GM23248 (cell line): ENCODE data around the gene A1BG. TPM values are rescaled to one million over a fixed set of nuclear protein-coding genes. Genes with fewer than 3 reads are reported as not detected.
"Not testable (repeated sequence)": the region's sequence is repeated elsewhere in the genome, so short reads cannot be mapped to it uniquely, and the experiment has no call there.

ENCODE experiments used
- DNase-seq: peaks from one replicate; pipeline ENCODE4 v3.0.0-alpha.2; 2015
- H2AFZ ChIP-seq: fragments of 200-600 bp; sonication (generic); 2 replicates; pipeline ENCODE4 v1.6.1; 2016; ENCODE audit warnings: antibody characterized with exemption
- H3F3A ChIP-seq: fragments of 200-600 bp; sonication (generic); 2 replicates; pipeline ENCODE4 v1.6.1; 2016; ENCODE audit warnings: mild to moderate bottlenecking, antibody characterized with exemption, mixed run types; ENCODE audit not compliant: insufficient read depth
- H3K27ac ChIP-seq: fragments of 200-600 bp; sonication (generic); 2 replicates; pipeline ENCODE4 v1.5.1; 2016; ENCODE audit warnings: mild to moderate bottlenecking
- H3K27me3 ChIP-seq: fragments of 200-600 bp; sonication (generic); replicated peaks from 2 replicates; pipeline ENCODE4 v1.6.1; 2016; ENCODE audit warnings: mild to moderate bottlenecking; ENCODE audit not compliant: insufficient read depth
- H3K36me3 ChIP-seq: fragments of 200-600 bp; sonication (generic); 2 replicates; pipeline ENCODE4 v1.6.1; 2016; ENCODE audit warnings: low read depth, mild to moderate bottlenecking
- H3K4me1 ChIP-seq: fragments of 200-600 bp; sonication (generic); 2 replicates; pipeline ENCODE4 v1.6.1; 2016; ENCODE audit warnings: mild to moderate bottlenecking; ENCODE audit not compliant: insufficient read depth
- H3K4me2 ChIP-seq: fragments of 200-600 bp; sonication (generic); one replicate; pipeline ENCODE4 v1.6.1; 2016; ENCODE audit warnings: mild to moderate bottlenecking; ENCODE audit not compliant: unreplicated experiment
- H3K4me3 ChIP-seq: fragments of 200-600 bp; sonication (generic); 2 replicates; pipeline ENCODE4 v1.5.1; 2016; ENCODE audit warnings: mild to moderate bottlenecking
- H3K79me2 ChIP-seq: fragments of 200-600 bp; sonication (generic); 2 replicates; pipeline ENCODE4 v1.6.1; 2016; ENCODE audit warnings: mild to moderate bottlenecking; ENCODE audit not compliant: insufficient read depth
- H3K9ac ChIP-seq: fragments of 200-600 bp; sonication (generic); 2 replicates; pipeline ENCODE4 v1.6.1; 2016; ENCODE audit warnings: mild to moderate bottlenecking
- H3K9me2 ChIP-seq: fragments of 200-600 bp; sonication (generic); 2 replicates; pipeline ENCODE4 v1.6.1; 2016; ENCODE audit warnings: mixed run types, mild to moderate bottlenecking, moderate library complexity; ENCODE audit not compliant: insufficient read depth
- H3K9me3 ChIP-seq: fragments of 200-600 bp; sonication (generic); one replicate; pipeline ENCODE4 v1.6.1; 2017; ENCODE audit warnings: low read depth
- H4K20me1 ChIP-seq: fragments of 200-600 bp; sonication (generic); 2 replicates; pipeline ENCODE4 v1.6.0; 2016; ENCODE audit not compliant: insufficient read depth
- EZH2 ChIP-seq: fragments of 200-600 bp; sonication (generic); IDR thresholded peaks from 2 replicates; pipeline ENCODE4 v1.6.1; 2018; ENCODE audit warnings: antibody characterized with exemption, mild to moderate bottlenecking; ENCODE audit not compliant: insufficient read depth, poor library complexity, severe bottlenecking
- EZH2phosphoT487 ChIP-seq: fragments of 200-600 bp; sonication (generic); IDR thresholded peaks from 2 replicates; pipeline ENCODE4 v1.6.1; 2018; ENCODE audit warnings: antibody characterized with exemption, moderate library complexity, mild to moderate bottlenecking, low read depth; ENCODE audit not compliant: insufficient read depth
- WGBS, 2 experiments: methylation state at CpG; one replicate each; pipeline ENCODE4 v1.1.6; 2015 to 2017; ENCODE audit warnings: low lambda C conversion rate in 2 of 2, low coverage in 1 of 2; ENCODE audit errors: missing lambda C conversion rate in 2 of 2; 5-methylcytosine and 5-hydroxymethylcytosine counted together
- in situ Hi-C: fragments of 300-500 bp; cut with MboI; formaldehyde crosslinking; loops from 2 replicates; pipeline ENCODE4 v1.15.0; 2020
- polyA plus RNA-seq: library from polyadenylated mRNA; unstranded; fragments of >200 nt; fragmentation: Nextera tagmentation; extraction: Ambion mirVana; gene quantifications from 2 replicates; pipeline ENCODE4 v1.2.1, GENCODE V29; 2016
- total RNA-seq: library from RNA; depleted of rRNA; stranded (reverse); fragments of >200 nt; shearing (Covaris generic); gene quantifications from 2 replicates; pipeline ENCODE4 v1.2.3, GENCODE V29; 2014

A1BG gene
- total and polyA plus RNA-seq, 2 experiments from 2014 or later = 22.0 to 31.3 TPM

GRCh38 chr19:58380037-58380661, 26.9 kb upstream of the A1BG start:
- Histone ChIP-seq H3K36me3 (no peaks in the 10 kb centered on the region), H3F3A (0 out of 2 replicates have a peak, but pooled peaks cover 5% of the 10 kb centered on the region), H2AFZ (peak overlapping the region; percentile 87), H3K79me2 (peaks cover 36% of the 10 kb centered on the region), H3K27me3 (no peaks in the 10 kb centered on the region), H3K9me3 (no peaks in the 10 kb centered on the region), H3K27ac (peak overlapping the region; percentile 76), H3K4me1 (peaks cover 9% of the 10 kb centered on the region), H3K4me3 (peak overlapping the region; percentile 88), H3K9me2 (no peaks in the 10 kb centered on the region), H4K20me1 (no peaks in the 10 kb centered on the region), H3K9ac (peak overlapping the region; percentile 89), H3K4me2 (peak overlapping the region; percentile 78)
- peak; percentile 55 for DNase-seq
- in situ Hi-C loops = no loop called here
- 1 to 2% methylated on average over 21 to 24 of the region's 24 CpGs for WGBS, 2 experiments
- TF ChIP-seq EZH2 (no peak), EZH2phosphoT487 (no peak)

GRCh38 chr19:58379246-58379645, 26.0 kb upstream of the A1BG start:
- H3K9me3 ChIP-seq = no peaks in the 10 kb centered on the region
- H3K9ac ChIP-seq = no peak overlapping the region
- H3K27me3 ChIP-seq = no peaks in the 10 kb centered on the region
- H3K79me2 ChIP-seq = peaks cover 33% of the 10 kb centered on the region
- in situ Hi-C loops = no loop called here
- no peak for DNase-seq
- H3K4me2 ChIP-seq = no peak overlapping the region
- H3K4me3 ChIP-seq = no peak overlapping the region
- H3K9me2 ChIP-seq = no peaks in the 10 kb centered on the region
- H2AFZ ChIP-seq = no peak overlapping the region
- H3K36me3 ChIP-seq = no peaks in the 10 kb centered on the region
- 80 to 86% methylated on average over 6 of the region's 6 CpGs for WGBS, 2 experiments
- 0 out of 2 replicates have a peak, but pooled peaks cover 5% of the 10 kb centered on the region for H3F3A ChIP-seq
- H4K20me1 ChIP-seq = no peaks in the 10 kb centered on the region
- H3K27ac ChIP-seq = no peak overlapping the region
- TF ChIP-seq EZH2 (no peak), EZH2phosphoT487 (no peak)
- peaks cover 9% of the 10 kb centered on the region for H3K4me1 ChIP-seq

GRCh38 chr19:58376724-58377123, 23.4 kb upstream of the A1BG start:
- H3K36me3 ChIP-seq, H4K20me1 ChIP-seq, in situ Hi-C loops, H3K9me2 ChIP-seq, H3K4me1 ChIP-seq, H3K27ac ChIP-seq, H3K27me3 ChIP-seq, H3K4me2 ChIP-seq, H3F3A ChIP-seq, H2AFZ ChIP-seq, H3K9me3 ChIP-seq, H3K9ac ChIP-seq, H3K4me3 ChIP-seq: not testable (repeated sequence)
- peaks cover 26% of the 10 kb centered on the region for H3K79me2 ChIP-seq
- 68 to 97% methylated on average over 5 to 7 of the region's 7 CpGs for WGBS, 2 experiments
- DNase-seq = peak; percentile 24

GRCh38 chr19:58374200-58374599, 20.9 kb upstream of the A1BG start:
- DNase-seq = peak; percentile 40
- H3K4me3 ChIP-seq = no peak overlapping the region
- no peaks in the 10 kb centered on the region for H4K20me1 ChIP-seq

More at GRCh38 chr19:58374200-58374599, 20.9 kb upstream of the A1BG start:
- Histone ChIP-seq H3K9me2 (no peaks in the 10 kb centered on the region), H3K27me3 (no peaks in the 10 kb centered on the region), H3K4me1 (no peaks in the 10 kb centered on the region), H3K9ac (no peak overlapping the region), H3K4me2 (no peak overlapping the region), H3F3A (no peaks in the 10 kb centered on the region), H3K36me3 (no peaks in the 10 kb centered on the region), H3K27ac (no peak overlapping the region), H3K79me2 (peaks cover 12% of the 10 kb centered on the region), H3K9me3 (no peaks in the 10 kb centered on the region), H2AFZ (no peak overlapping the region)
- 65 to 72% methylated on average over 4 of the region's 4 CpGs for WGBS, 2 experiments
- TF ChIP-seq EZH2 (no peak), EZH2phosphoT487 (no peak)
- in situ Hi-C loops = no loop called here
